Mesendoderm (in vitro differentiated cells): ENCODE data around the gene LILRB2.

Experiments
- DNase-seq: peaks from one replicate; pipeline ENCODE4 v3.0.0; 2013
- H2AK5ac ChIP-seq: 2 replicates; pipeline ENCODE4 v1.6.1; 2013; ENCODE audit warnings: low read length, inconsistent platforms
- H2BK120ac ChIP-seq: 2 replicates; pipeline ENCODE4 v1.6.1; 2013; ENCODE audit warnings: low read depth, mild to moderate bottlenecking, low read length, moderate library complexity, mixed read lengths
- H2BK15ac ChIP-seq: replicated peaks from 2 replicates; pipeline ENCODE4 v1.6.1; 2013; ENCODE audit warnings: low read depth, mild to moderate bottlenecking, moderate library complexity
- H2BK5ac ChIP-seq: 2 replicates; pipeline ENCODE4 v1.6.1; 2013; ENCODE audit warnings: low read length, inconsistent platforms
- H3K18ac ChIP-seq: 2 replicates; pipeline ENCODE4 v1.6.1; 2013; ENCODE audit warnings: mild to moderate bottlenecking, low read length, mixed read lengths
- H3K23ac ChIP-seq: one replicate; pipeline ENCODE4 v1.6.1; 2013; ENCODE audit warnings: low read length
- H3K27ac ChIP-seq: 2 replicates; pipeline ENCODE4 v1.5.1; 2013; ENCODE audit warnings: low read depth, mild to moderate bottlenecking, inconsistent platforms, low read length, moderate library complexity
- H3K27me3 ChIP-seq: 2 replicates; pipeline ENCODE4 v1.6.1; 2013; ENCODE audit warnings: low read length, control low read depth, mild to moderate bottlenecking, inconsistent platforms; ENCODE audit not compliant: insufficient read depth, poor library complexity
- H3K36me3 ChIP-seq: 2 replicates; pipeline ENCODE4 v1.6.1; 2013; ENCODE audit warnings: low read length, inconsistent platforms; ENCODE audit not compliant: control insufficient read depth, insufficient read depth
- H3K4ac ChIP-seq: one replicate; pipeline ENCODE4 v1.6.1; 2013; ENCODE audit warnings: low read depth, mild to moderate bottlenecking, low read length, moderate library complexity
- H3K4me1 ChIP-seq: 2 replicates; pipeline ENCODE4 v1.6.1; 2013; ENCODE audit warnings: low read depth, low read length, inconsistent platforms; ENCODE audit not compliant: control insufficient read depth
- H3K4me2 ChIP-seq: 2 replicates; pipeline ENCODE4 v1.6.1; 2013; ENCODE audit warnings: low read length
- H3K4me3 ChIP-seq: 2 replicates; pipeline ENCODE4 v1.5.1; 2013; ENCODE audit warnings: mild to moderate bottlenecking, low read length
- H3K56ac ChIP-seq: one replicate; pipeline ENCODE4 v1.6.1; 2013; ENCODE audit warnings: low read length
- H3K79me1 ChIP-seq: 2 replicates; pipeline ENCODE4 v1.6.1; 2013; ENCODE audit warnings: low read length, inconsistent platforms
- H3K79me2 ChIP-seq: 2 replicates; pipeline ENCODE4 v1.6.1; 2013; ENCODE audit warnings: mild to moderate bottlenecking, low read length; ENCODE audit not compliant: control insufficient read depth, insufficient read depth
- H3K9ac ChIP-seq: 2 replicates; pipeline ENCODE4 v1.6.1; 2013; ENCODE audit warnings: low read length, inconsistent platforms
- H4K5ac ChIP-seq: one replicate; pipeline ENCODE4 v1.6.1; 2013; ENCODE audit warnings: low read length
- H4K8ac ChIP-seq: one replicate; pipeline ENCODE4 v1.6.1; 2013; ENCODE audit warnings: low read depth, mild to moderate bottlenecking, control low read depth, low read length, moderate library complexity
- WGBS: extraction: QIAGEN DNeasy Blood & Tissue Kit; methylation state at CpG from one replicate; pipeline ENCODE4 v1.1.7; 2013; ENCODE audit warnings: low lambda C conversion rate, missing lambda C conversion rate; ENCODE audit not compliant: insufficient coverage; ENCODE audit errors: extremely low coverage; 5-methylcytosine and 5-hydroxymethylcytosine counted together

The LILRB2 gene

GRCh38 chr19:54317108-54317964 is 36.4 kb upstream of the LILRB2 start:
- no peak for DNase-seq
- Histone ChIP-seq H3K79me1 (no peaks in the 10 kb centered on the region), H2BK15ac (no peak overlapping the region), H2BK5ac (no peak overlapping the region), H3K4me2 (no peak overlapping the region), H3K36me3 (no peaks in the 10 kb centered on the region), H3K27me3 (no peaks in the 10 kb centered on the region), H3K27ac (no peak overlapping the region), H3K4me3 (no peak overlapping the region), H3K18ac (no peak overlapping the region), H4K8ac (no peak overlapping the region), H3K4me1 (no peaks in the 10 kb centered on the region), H2AK5ac (no peak overlapping the region), H3K23ac (no peak overlapping the region), H3K79me2 (no peaks in the 10 kb centered on the region), H2BK120ac (no peak overlapping the region), H3K4ac (no peak overlapping the region), H3K9ac (no peak overlapping the region), H4K5ac (no peak overlapping the region), H3K56ac (no peak overlapping the region)
- no CpG with 5 or more reads among the region's 29 CpGs for WGBS

- H3K18ac ChIP-seq: no peak overlapping the region
- H2BK15ac ChIP-seq: no peak overlapping the region
- no peak overlapping the region for H2AK5ac ChIP-seq
- H3K4me3 ChIP-seq: no peak overlapping the region
- WGBS: no CpG with 5 or more reads among the region's 11 CpGs
- no peak overlapping the region for H2BK5ac ChIP-seq
- no peaks in the 10 kb centered on the region for H3K4me1 ChIP-seq
- H3K27ac ChIP-seq: no peak overlapping the region
- H3K4ac ChIP-seq: no peak overlapping the region
- no peak overlapping the region for H3K9ac ChIP-seq
- no peak overlapping the region for H2BK120ac ChIP-seq
- H3K23ac ChIP-seq: no peak overlapping the region
- no peaks in the 10 kb centered on the region for H3K36me3 ChIP-seq
- no peaks in the 10 kb centered on the region for H3K79me1 ChIP-seq
- H4K5ac ChIP-seq: no peak overlapping the region
- no peak overlapping the region for H3K4me2 ChIP-seq
- H3K27me3 ChIP-seq: no peaks in the 10 kb centered on the region
- H4K8ac ChIP-seq: no peak overlapping the region
- no peaks in the 10 kb centered on the region for H3K79me2 ChIP-seq
- peak; percentile 59 for DNase-seq
- no peak overlapping the region for H3K56ac ChIP-seq
These were observed 35.8 kb upstream of the LILRB2 start for GRCh38 chr19:54316746-54317107.

- DNase-seq: no peak
- H3K36me3 ChIP-seq: no peaks in the 10 kb centered on the region
- no peak overlapping the region for H3K9ac ChIP-seq
- no peak overlapping the region for H3K23ac ChIP-seq
- H3K56ac ChIP-seq: no peak overlapping the region
- H3K18ac ChIP-seq: no peak overlapping the region
- no peaks in the 10 kb centered on the region for H3K4me1 ChIP-seq
- no peak overlapping the region for H4K8ac ChIP-seq
- H3K79me2 ChIP-seq: no peaks in the 10 kb centered on the region
- H3K27ac ChIP-seq: no peak overlapping the region
- WGBS: no CpG with 5 or more reads among the region's 10 CpGs
- H3K4me2 ChIP-seq: no peak overlapping the region
- no peak overlapping the region for H4K5ac ChIP-seq
- H3K79me1 ChIP-seq: no peaks in the 10 kb centered on the region
- no peak overlapping the region for H2BK15ac ChIP-seq
- no peak overlapping the region for H2BK5ac ChIP-seq
- no peak overlapping the region for H3K4me3 ChIP-seq
- H2AK5ac ChIP-seq: no peak overlapping the region
- no peak overlapping the region for H3K4ac ChIP-seq
- H3K27me3 ChIP-seq: no peaks in the 10 kb centered on the region
- H2BK120ac ChIP-seq: no peak overlapping the region
These were observed 35.0 kb upstream of the LILRB2 start for GRCh38 chr19:54315956-54316355.

GRCh38 chr19:54312436-54313377 is 31.8 kb upstream of the LILRB2 start, which contains the start of gene LILRA5:
Gene LILRA5, minus strand, starts transcription at chr19:54313166. Its CDS starts 147 bp downstream, at chr19:54313019.
- no peak within 1 kb of the TSS for H3K4me2 ChIP-seq
- no peaks in the 10 kb centered on the region for H3K79me2 ChIP-seq
- no peaks in the 10 kb centered on the region for H3K27me3 ChIP-seq
- no peak within 1 kb of the TSS for H3K4ac ChIP-seq
- H3K4me3 ChIP-seq: no peak within 1 kb of the TSS
- no peak within 1 kb of the TSS for H3K56ac ChIP-seq
- DNase-seq: no peak
- no peak within 1 kb of the TSS for H4K5ac ChIP-seq
- H3K9ac ChIP-seq: no peak within 1 kb of the TSS
- H2BK15ac ChIP-seq: no peak within 1 kb of the TSS
- no peak within 1 kb of the TSS for H2BK120ac ChIP-seq
- no peak within 1 kb of the TSS for H3K18ac ChIP-seq
- H2BK5ac ChIP-seq: no peak within 1 kb of the TSS
- H2AK5ac ChIP-seq: no peak within 1 kb of the TSS
- no peaks in the 10 kb centered on the region for H3K36me3 ChIP-seq
- H3K27ac ChIP-seq: no peak within 1 kb of the TSS
- H3K79me1 ChIP-seq: no peaks in the 10 kb centered on the region
- WGBS: no CpG with 5 or more reads among the region's 13 CpGs
- H3K4me1 ChIP-seq: no peaks in the 10 kb centered on the region
- no peak within 1 kb of the TSS for H4K8ac ChIP-seq
- no peak within 1 kb of the TSS for H3K23ac ChIP-seq

- no peaks in the 10 kb centered on the region for H3K4me1 ChIP-seq
- H3K23ac ChIP-seq: no peak overlapping the region
- H3K4ac ChIP-seq: no peak overlapping the region
- no peak for DNase-seq
- H4K8ac ChIP-seq: no peak overlapping the region
- H3K4me3 ChIP-seq: no peak overlapping the region
- H3K27ac ChIP-seq: no peak overlapping the region
- H3K56ac ChIP-seq: no peak overlapping the region
- H3K36me3 ChIP-seq: no peaks in the 10 kb centered on the region
- no peaks in the 10 kb centered on the region for H3K27me3 ChIP-seq
- no peak overlapping the region for H2AK5ac ChIP-seq
- H3K18ac ChIP-seq: no peak overlapping the region
- H2BK120ac ChIP-seq: no peak overlapping the region
- WGBS: no CpG with 5 or more reads among the region's 6 CpGs
- H3K9ac ChIP-seq: no peak overlapping the region
- H2BK5ac ChIP-seq: no peak overlapping the region
- H2BK15ac ChIP-seq: no peak overlapping the region
- H4K5ac ChIP-seq: no peak overlapping the region
- H3K79me1 ChIP-seq: no peaks in the 10 kb centered on the region
- H3K4me2 ChIP-seq: no peak overlapping the region
- no peaks in the 10 kb centered on the region for H3K79me2 ChIP-seq
These were observed 31.1 kb upstream of the LILRB2 start for GRCh38 chr19:54312011-54312410.
